ENCODE data around the gene BCL2.

Gene BCL2

DNA sequence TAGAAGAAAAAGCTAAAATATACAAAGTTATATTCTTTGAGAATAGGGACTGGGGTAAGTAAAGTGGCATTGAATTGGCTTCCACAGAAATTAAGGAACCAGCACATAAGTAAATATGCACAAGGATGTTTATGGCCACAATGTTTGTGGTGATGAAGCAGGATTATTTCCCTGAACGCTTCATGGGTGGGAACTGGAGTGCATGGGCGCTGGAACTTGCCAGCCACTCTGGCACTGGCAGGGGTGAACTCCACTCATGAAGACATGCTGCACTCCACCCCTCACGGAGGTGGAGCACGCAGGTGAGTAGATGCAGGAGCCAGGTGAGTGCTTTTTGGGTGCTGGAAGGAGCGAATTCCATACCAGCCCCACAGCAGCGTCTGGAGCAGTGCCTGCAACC, 94.1 kb downstream of the BCL2 start:
- no peak overlapping the region for H3K27ac ChIP-seq
- no peak for TF ChIP-seq ZFX (IDR thresholded peaks at IDR 0.05; ENCODE audit: borderline replicate concordance)
- TF ChIP-seq, protein P1, sequence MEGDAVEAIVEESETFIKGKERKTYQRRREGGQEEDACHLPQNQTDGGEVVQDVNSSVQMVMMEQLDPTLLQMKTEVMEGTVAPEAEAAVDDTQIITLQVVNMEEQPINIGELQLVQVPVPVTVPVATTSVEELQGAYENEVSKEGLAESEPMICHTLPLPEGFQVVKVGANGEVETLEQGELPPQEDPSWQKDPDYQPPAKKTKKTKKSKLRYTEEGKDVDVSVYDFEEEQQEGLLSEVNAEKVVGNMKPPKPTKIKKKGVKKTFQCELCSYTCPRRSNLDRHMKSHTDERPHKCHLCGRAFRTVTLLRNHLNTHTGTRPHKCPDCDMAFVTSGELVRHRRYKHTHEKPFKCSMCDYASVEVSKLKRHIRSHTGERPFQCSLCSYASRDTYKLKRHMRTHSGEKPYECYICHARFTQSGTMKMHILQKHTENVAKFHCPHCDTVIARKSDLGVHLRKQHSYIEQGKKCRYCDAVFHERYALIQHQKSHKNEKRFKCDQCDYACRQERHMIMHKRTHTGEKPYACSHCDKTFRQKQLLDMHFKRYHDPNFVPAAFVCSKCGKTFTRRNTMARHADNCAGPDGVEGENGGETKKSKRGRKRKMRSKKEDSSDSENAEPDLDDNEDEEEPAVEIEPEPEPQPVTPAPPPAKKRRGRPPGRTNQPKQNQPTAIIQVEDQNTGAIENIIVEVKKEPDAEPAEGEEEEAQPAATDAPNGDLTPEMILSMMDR (IDR thresholded peaks at IDR 0.05), result no peak

DNA sequence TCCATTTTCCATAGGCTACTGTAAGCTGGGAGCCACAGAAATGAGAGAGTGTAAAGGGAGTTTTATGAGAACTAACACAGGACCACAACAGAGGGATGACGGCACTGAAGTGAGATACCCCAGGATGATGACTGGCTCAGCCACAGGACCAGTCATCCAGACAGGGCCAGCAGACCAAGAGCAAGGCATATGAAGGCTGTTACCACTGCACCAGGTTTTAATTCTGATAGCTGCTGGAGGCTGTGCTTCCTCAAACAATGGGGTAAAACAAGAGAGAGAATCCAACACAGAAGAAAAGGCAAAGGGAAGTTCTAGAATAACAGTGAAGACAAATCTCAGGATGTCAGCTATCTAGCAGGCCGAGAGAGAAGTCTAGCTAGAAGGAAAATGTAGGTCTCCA, 94.9 kb downstream of the BCL2 start:
- no peak overlapping the region for H3K27ac ChIP-seq
- TF ChIP-seq ZFX (IDR thresholded peaks at IDR 0.05; ENCODE audit: borderline replicate concordance), result no peak
- TF ChIP-seq, protein P1 (IDR thresholded peaks at IDR 0.05), result no peak

DNA sequence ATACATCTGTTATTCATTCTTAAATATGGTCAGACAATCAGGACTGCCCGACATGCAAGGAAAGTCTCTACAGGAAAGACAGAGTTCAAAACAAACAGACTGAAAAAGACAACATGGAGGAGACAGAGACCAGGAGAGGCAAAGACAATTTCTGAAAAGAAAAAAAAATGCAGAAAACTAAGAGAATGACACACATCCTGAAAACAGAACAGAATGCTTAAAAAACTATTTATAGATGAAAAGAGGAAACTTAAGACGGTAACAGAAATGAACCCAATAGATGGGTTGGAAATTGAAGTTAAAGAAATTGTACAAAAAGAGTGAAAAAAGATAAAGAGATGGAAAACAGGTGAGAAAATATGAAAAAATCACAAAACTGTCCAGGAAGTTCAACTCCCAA, 95.7 kb downstream of the BCL2 start:
- no peak overlapping the region for H3K27ac ChIP-seq
- no peak for TF ChIP-seq ZFX (IDR thresholded peaks at IDR 0.05; ENCODE audit: borderline replicate concordance)
- TF ChIP-seq, protein P1 (IDR thresholded peaks at IDR 0.05), result no peak

DNA sequence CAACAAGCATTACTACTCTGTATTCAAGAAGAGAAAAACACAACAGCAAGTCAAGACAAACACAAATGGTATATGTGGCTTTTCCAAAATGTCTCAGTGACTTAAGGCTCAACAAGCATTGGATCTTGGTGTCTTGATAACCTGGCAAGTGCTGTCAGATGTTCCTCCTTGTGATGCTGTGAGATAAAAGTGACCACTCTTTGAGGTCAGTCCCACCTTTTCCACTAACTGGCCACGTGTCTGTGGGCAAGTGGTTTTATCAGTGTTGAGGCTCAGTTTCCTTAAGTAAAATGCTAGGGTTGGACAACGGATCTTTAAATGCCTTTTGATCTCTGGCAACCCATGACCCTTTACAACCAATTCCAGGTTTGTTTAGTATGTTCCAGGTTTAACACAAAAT, 98.7 kb downstream of the BCL2 start:
- TF ChIP-seq ZFX (IDR thresholded peaks at IDR 0.05; ENCODE audit: borderline replicate concordance), result no peak
- TF ChIP-seq, protein P1 (IDR thresholded peaks at IDR 0.05), result no peak
- H3K27ac ChIP-seq, result no peak overlapping the region

DNA sequence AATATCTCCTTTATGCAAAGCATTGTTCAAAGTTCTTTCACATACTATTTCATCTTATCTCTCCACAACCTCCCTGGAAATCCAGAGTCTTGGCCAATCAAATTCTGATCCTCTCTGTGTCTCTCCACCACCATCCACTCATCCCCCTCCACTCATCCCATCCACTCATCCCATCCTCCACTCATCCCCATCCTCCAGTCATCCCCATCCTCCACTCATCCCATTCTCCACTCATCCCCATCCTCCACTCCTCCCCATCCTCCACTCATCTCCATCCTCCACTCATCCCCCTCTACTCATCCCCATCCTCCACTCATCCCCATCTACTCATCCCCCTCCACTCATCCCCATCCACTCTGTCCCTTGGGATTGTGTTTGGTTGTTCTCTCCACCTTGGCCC, 101.1 kb downstream of the BCL2 start:
- no peak for TF ChIP-seq ZFX (IDR thresholded peaks at IDR 0.05; ENCODE audit: borderline replicate concordance)
- TF ChIP-seq, protein P1 (IDR thresholded peaks at IDR 0.05), result no peak
- no peak overlapping the region for H3K27ac ChIP-seq

DNA sequence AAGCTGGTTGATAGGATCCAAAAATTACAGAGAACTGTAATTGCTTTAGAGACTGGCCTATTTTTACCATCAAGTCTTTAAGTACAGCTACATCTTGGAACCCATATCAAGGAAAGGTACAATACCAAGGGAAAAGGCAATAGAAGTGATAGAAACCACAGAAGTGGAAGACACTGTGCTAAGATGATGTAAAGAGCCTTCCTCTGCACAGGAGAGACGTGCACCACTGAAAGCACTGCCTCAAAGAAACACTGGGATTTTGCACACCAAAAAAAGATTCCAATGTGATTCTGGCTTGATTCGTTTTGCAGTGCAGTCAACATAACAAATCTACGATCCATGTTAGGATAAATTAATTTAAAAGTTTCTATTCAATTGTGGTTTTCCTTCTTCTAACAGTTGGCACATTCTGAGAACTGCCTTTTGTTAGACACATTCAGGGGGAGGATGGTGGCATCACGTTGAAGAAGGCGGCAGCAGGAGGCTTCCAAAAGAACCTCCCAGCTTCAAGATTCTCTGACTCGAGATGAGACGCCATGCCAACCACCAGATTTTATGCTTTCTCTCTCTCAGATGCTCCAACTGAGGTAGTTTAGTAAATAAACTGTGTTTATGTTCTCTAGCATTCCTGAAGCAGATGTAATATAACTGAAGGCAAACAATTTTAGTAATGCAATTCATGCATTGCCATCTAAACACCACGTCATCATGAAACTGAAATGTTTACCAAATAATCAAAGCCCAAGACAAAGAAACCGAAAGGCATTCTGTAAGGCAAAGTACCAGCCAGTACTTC, 102.9 kb downstream of the BCL2 start:
- H3K27ac ChIP-seq, result no peak overlapping the region
- TF ChIP-seq, protein P1 (IDR thresholded peaks at IDR 0.05), result no peak
- TF ChIP-seq ZFX (IDR thresholded peaks at IDR 0.05; ENCODE audit: borderline replicate concordance), result no peak

DNA sequence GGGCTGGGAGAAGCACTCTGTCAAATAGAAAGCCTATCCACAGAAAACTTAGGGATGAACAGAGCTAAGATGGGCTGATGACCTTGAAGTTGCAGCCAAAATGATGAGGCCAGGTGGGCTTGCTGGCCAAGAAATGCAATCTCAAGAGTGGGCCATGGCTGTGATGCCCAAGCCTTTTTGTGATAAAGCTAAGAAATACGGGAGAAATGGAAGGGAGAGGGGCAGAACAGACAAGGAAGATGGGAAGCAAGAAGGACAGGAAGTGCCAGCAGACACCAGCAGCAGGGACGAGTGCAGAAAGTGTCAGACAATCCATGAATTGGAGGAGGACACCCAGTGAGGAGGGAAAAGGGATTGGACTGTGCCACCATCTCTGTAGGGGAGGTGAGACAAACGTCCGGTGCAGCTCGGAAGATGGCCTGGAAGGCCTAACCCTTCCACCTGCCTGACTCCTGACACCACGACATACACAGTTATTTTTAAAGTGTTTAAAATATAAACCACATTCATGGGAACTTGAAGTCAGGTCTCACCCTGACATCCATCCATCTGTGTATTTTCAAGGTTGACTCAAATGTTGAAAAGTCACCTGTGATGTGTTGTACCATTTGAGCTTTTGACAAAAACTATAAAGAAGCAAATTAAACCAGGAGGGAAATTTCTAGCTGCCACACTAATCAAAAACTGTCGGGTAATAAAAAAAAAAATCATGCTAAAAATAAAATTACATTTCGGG, 105.5 kb downstream of the BCL2 start:
- TF ChIP-seq, protein P1 (IDR thresholded peaks at IDR 0.05), result no peak
- TF ChIP-seq ZFX (IDR thresholded peaks at IDR 0.05; ENCODE audit: borderline replicate concordance), result no peak
- no peak overlapping the region for H3K27ac ChIP-seq
